WTC11 (cell line): ENCODE results near the gene EPN3.

Experiments
- AFF4 ChIP-seq: sonication (generic); formaldehyde crosslinking; IDR thresholded peaks from 2 replicates; pipeline ENCODE4 v1.8.1; 2023; ENCODE audit warnings: mild to moderate bottlenecking, missing genetic modification reagents, borderline replicate concordance
- CREB1 ChIP-seq: sonication (generic); formaldehyde crosslinking; IDR thresholded peaks from 2 replicates; pipeline ENCODE4 v1.8.0; 2023; ENCODE audit warnings: mild to moderate bottlenecking, missing genetic modification reagents
- CTCF ChIP-seq: fragments of 200-600 bp; IDR thresholded peaks from 2 replicates; pipeline ENCODE4 v1.8.0; 2022; ENCODE audit warnings: antibody characterized with exemption
- KAT7 ChIP-seq: sonication (generic); formaldehyde crosslinking; IDR thresholded peaks from 2 replicates; pipeline ENCODE4 v1.8.1; 2023; ENCODE audit warnings: missing genetic modification reagents, mild to moderate bottlenecking, borderline replicate concordance
- TF ChIP-seq, protein P1 (sequence below): sonication (generic); formaldehyde crosslinking; IDR thresholded peaks from 2 replicates; pipeline ENCODE4 v1.8.0; 2022; ENCODE audit warnings: mild to moderate bottlenecking, missing genetic modification reagents

- TF ChIP-seq CTCF: no peak
- no peak for TF ChIP-seq AFF4 (CRISPR knock-in tag)
- no peak for TF ChIP-seq KAT7 (CRISPR knock-in tag)
- TF ChIP-seq, protein P1, sequence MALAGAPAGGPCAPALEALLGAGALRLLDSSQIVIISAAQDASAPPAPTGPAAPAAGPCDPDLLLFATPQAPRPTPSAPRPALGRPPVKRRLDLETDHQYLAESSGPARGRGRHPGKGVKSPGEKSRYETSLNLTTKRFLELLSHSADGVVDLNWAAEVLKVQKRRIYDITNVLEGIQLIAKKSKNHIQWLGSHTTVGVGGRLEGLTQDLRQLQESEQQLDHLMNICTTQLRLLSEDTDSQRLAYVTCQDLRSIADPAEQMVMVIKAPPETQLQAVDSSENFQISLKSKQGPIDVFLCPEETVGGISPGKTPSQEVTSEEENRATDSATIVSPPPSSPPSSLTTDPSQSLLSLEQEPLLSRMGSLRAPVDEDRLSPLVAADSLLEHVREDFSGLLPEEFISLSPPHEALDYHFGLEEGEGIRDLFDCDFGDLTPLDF (CRISPR knock-in tag): no peak
- TF ChIP-seq CREB1 (CRISPR knock-in tag): no peak
Measured at GRCh38 chr17:50536683-50537646, 4.4 kb downstream of the EPN3 start.
